Trophoblast cell (in vitro differentiated cells and primary cell): Measurements from ENCODE around the gene PROC.

ENCODE experiments used
- DNase-seq, 2 donors: peaks; one replicate each; pipeline ENCODE4 v3.0.0-alpha.2; 2016
- H2AFZ ChIP-seq: 2 replicates; pipeline ENCODE4 v1.6.1; 2013; ENCODE audit warnings: low read length, moderate library complexity, mild to moderate bottlenecking; ENCODE audit not compliant: insufficient read depth, poor library complexity
- H2AK5ac ChIP-seq: 2 replicates; pipeline ENCODE4 v1.6.1; 2013; ENCODE audit warnings: mild to moderate bottlenecking, low read length
- H2BK120ac ChIP-seq: 2 replicates; pipeline ENCODE4 v1.6.1; 2013; ENCODE audit warnings: low read length, mild to moderate bottlenecking, moderate library complexity; ENCODE audit not compliant: insufficient read depth, poor library complexity
- H2BK12ac ChIP-seq: 2 replicates; pipeline ENCODE4 v1.6.1; 2013; ENCODE audit warnings: mild to moderate bottlenecking, low read length, moderate library complexity
- H2BK5ac ChIP-seq: 2 replicates; pipeline ENCODE4 v1.6.1; 2013; ENCODE audit warnings: low read length, low read depth, moderate library complexity, mild to moderate bottlenecking; ENCODE audit not compliant: poor library complexity
- H3K14ac ChIP-seq: 2 replicates; pipeline ENCODE4 v1.6.1; 2013; ENCODE audit warnings: mild to moderate bottlenecking, low read length
- H3K18ac ChIP-seq: 2 replicates; pipeline ENCODE4 v1.6.1; 2013; ENCODE audit warnings: mild to moderate bottlenecking, low read length
- H3K23ac ChIP-seq: 2 replicates; pipeline ENCODE4 v1.6.1; 2013; ENCODE audit warnings: low read length
- H3K27ac ChIP-seq: 2 replicates; pipeline ENCODE4 v1.5.1; 2013; ENCODE audit warnings: low read depth, mild to moderate bottlenecking, inconsistent platforms, low read length, moderate library complexity
- H3K27me3 ChIP-seq: 2 replicates; pipeline ENCODE4 v1.6.1; 2013; ENCODE audit warnings: inconsistent platforms, mild to moderate bottlenecking, low read length, moderate library complexity; ENCODE audit not compliant: insufficient read depth
- H3K36me3 ChIP-seq, 2 experiments: 1 replicate in 1 of 2; 2 replicates in 1 of 2; pipeline ENCODE4 v1.6.1; 2013; ENCODE audit warnings: low read length in 2 of 2, mild to moderate bottlenecking in 2 of 2, moderate library complexity in 1 of 2; ENCODE audit not compliant: insufficient read depth in 2 of 2, control insufficient read depth in 1 of 2
- H3K4ac ChIP-seq: 2 replicates; pipeline ENCODE4 v1.6.1; 2013; ENCODE audit warnings: low read depth, mild to moderate bottlenecking, low read length, moderate library complexity
- H3K4me1 ChIP-seq, 2 experiments: 1 replicate in 1 of 2; 2 replicates in 1 of 2; pipeline ENCODE4 v1.6.1; 2013; ENCODE audit warnings: low read length in 2 of 2, mild to moderate bottlenecking in 2 of 2, moderate library complexity in 1 of 2; ENCODE audit not compliant: insufficient read depth in 2 of 2, control insufficient read depth in 1 of 2
- H3K4me2 ChIP-seq: 2 replicates; pipeline ENCODE4 v1.6.1; 2013; ENCODE audit warnings: inconsistent platforms, mild to moderate bottlenecking, low read length, moderate library complexity
- H3K4me3 ChIP-seq: 2 replicates; pipeline ENCODE4 v1.5.1; 2013; ENCODE audit warnings: mild to moderate bottlenecking, low read depth, low read length, inconsistent platforms
- H3K79me1 ChIP-seq: one replicate; pipeline ENCODE4 v1.6.1; 2013; ENCODE audit warnings: low read length
- H3K79me2 ChIP-seq: 2 replicates; pipeline ENCODE4 v1.6.1; 2013; ENCODE audit warnings: low read length, mild to moderate bottlenecking; ENCODE audit not compliant: control insufficient read depth, insufficient read depth, poor library complexity
- H3K9ac ChIP-seq: 2 replicates; pipeline ENCODE4 v1.6.1; 2013; ENCODE audit warnings: mild to moderate bottlenecking, low read length
- H3K9me3 ChIP-seq: 2 replicates; pipeline ENCODE4 v1.6.1; 2013; ENCODE audit warnings: low read depth, mild to moderate bottlenecking, control low read depth, inconsistent platforms, low read length; ENCODE audit not compliant: insufficient read depth
- H4K12ac ChIP-seq: 2 replicates; pipeline ENCODE4 v1.6.1; 2013; ENCODE audit warnings: low read depth, mild to moderate bottlenecking, low read length, moderate library complexity
- H4K8ac ChIP-seq: 2 replicates; pipeline ENCODE4 v1.6.1; 2013; ENCODE audit warnings: low read depth, mild to moderate bottlenecking, low read length, moderate library complexity
- H4K91ac ChIP-seq: one replicate; pipeline ENCODE4 v1.6.1; 2013; ENCODE audit warnings: low read depth, mild to moderate bottlenecking, low read length, moderate library complexity
- WGBS: extraction: QIAGEN DNeasy Blood & Tissue Kit; methylation state at CpG from one replicate; pipeline ENCODE4 v1.1.7; 2013; ENCODE audit warnings: missing lambda C conversion rate; ENCODE audit not compliant: insufficient read length, insufficient coverage; ENCODE audit errors: extremely low coverage; 5-methylcytosine and 5-hydroxymethylcytosine counted together

PROC gene

DNA sequence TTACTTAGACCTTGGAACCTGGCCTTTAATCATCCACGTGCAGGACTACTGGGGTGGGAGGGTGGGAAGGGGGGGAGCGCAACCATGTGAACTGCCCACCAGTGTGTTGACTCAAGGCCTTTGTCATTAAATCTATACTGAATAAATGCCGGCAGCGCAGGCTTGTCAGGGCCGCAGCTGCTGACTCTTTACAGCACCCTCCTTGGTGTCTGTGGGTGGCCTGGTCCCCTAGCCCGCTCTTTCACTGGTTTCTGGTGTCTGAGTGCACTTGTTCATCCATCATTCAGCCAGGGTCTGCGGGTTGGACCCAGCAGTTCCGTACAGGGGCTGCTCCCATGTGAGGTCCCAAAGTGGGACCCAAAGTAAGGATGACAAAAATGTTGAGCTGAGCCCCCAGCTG is 42.0 kb upstream of the PROC start:
- Histone ChIP-seq H4K91ac (no peak overlapping the region), H3K27me3 (no peaks in the 10 kb centered on the region), H2BK12ac (no peak overlapping the region), H2BK5ac (no peak overlapping the region), H3K79me2 (peaks cover 4% of the 10 kb centered on the region), H3K9ac (no peak overlapping the region), H2AFZ (no peak overlapping the region), H3K14ac (no peak overlapping the region), H4K12ac (no peak overlapping the region), H3K79me1 (no peaks in the 10 kb centered on the region), H3K4ac (peak overlapping the region; percentile 5), H3K36me3 (peaks cover 4 to 6% of the 10 kb centered on the region in 2 experiments), H3K18ac (no peak overlapping the region), H2AK5ac (no peak overlapping the region), H3K4me3 (no peak overlapping the region), H2BK120ac (no peak overlapping the region), H3K4me1 (no peaks in the 10 kb centered on the region), H3K9me3 (peaks cover 6% of the 10 kb centered on the region), H3K23ac (no peak overlapping the region), H3K27ac (no peak overlapping the region), H4K8ac (no peak overlapping the region), H3K4me2 (no peak overlapping the region)
- WGBS = no CpG with 5 or more reads among the region's 8 CpGs
- DNase-seq = no peak

DNA sequence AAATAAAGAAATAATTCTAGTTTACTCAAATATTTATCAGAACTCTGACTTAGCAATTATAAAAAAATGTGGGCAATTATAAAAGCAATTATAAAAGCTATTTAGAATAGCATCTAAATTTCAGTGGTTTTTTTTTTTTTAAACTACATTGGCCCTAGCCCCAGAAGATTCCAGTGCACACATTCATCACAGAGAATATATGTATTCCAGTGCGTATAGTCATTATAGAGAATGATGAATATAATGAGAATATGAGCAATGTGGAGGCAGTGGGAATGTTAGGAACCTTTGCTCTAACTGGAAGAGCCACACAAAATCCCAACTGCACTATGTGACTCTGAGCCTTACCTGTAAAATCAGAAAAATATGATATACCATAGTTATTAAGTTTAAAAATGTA is 41.0 kb upstream of the PROC start:
- H3K4me3 ChIP-seq = no peak overlapping the region
- H3K4me2 ChIP-seq = no peak overlapping the region
- no peak overlapping the region for H3K9ac ChIP-seq
- no peak overlapping the region for H4K12ac ChIP-seq
- peaks cover 2% of the 10 kb centered on the region for H3K79me2 ChIP-seq
- H4K8ac ChIP-seq = no peak overlapping the region
- DNase-seq = no peak
- H2BK12ac ChIP-seq = no peak overlapping the region
- no peak overlapping the region for H3K18ac ChIP-seq
- peaks cover 6% of the 10 kb centered on the region for H3K9me3 ChIP-seq
- no peak overlapping the region for H3K23ac ChIP-seq
- H3K36me3 ChIP-seq = peaks cover 4 to 6% of the 10 kb centered on the region in 2 experiments
- H2BK5ac ChIP-seq = no peak overlapping the region
- no peak overlapping the region for H4K91ac ChIP-seq
- no peaks in the 10 kb centered on the region for H3K4me1 ChIP-seq
- H3K79me1 ChIP-seq = no peaks in the 10 kb centered on the region
- no peak overlapping the region for H2AFZ ChIP-seq
- no peak overlapping the region for H2BK120ac ChIP-seq
- WGBS = no CpG with 5 or more reads among the region's 1 CpG
- no peak overlapping the region for H3K4ac ChIP-seq
- no peak overlapping the region for H3K14ac ChIP-seq
- H3K27ac ChIP-seq = no peak overlapping the region
- no peaks in the 10 kb centered on the region for H3K27me3 ChIP-seq
- no peak overlapping the region for H2AK5ac ChIP-seq

DNA sequence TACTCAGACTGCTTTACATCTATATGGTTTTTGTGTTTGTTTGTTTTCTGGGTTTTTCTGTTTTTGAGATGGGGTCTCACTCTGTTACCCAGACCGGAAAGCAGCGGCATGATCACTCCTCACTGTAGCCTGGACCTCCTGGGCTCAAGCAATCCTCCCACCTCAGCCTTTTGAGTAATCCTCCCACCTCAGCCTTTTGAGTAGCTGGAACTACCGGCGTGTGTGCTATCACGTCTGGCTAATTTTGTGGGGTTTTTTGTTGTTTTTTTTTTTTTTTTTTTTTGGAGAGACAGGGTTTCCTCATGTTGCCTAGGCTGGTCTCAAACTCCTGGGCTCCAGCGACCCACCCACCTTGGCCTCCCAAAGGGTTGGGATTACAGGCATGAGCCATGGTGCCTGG is 39.5 kb upstream of the PROC start:
- H3K79me1 ChIP-seq = no peaks in the 10 kb centered on the region
- no peaks in the 10 kb centered on the region for H3K4me1 ChIP-seq
- H3K9me3 ChIP-seq = peaks cover 6% of the 10 kb centered on the region
- no peak overlapping the region for H3K23ac ChIP-seq
- no peak overlapping the region for H2BK12ac ChIP-seq
- no peaks in the 10 kb centered on the region for H3K27me3 ChIP-seq
- H3K14ac ChIP-seq = no peak overlapping the region
- no peak overlapping the region for H4K12ac ChIP-seq
- WGBS = no CpG with 5 or more reads among the region's 6 CpGs
- no peak overlapping the region for H2BK5ac ChIP-seq
- H4K91ac ChIP-seq = no peak overlapping the region
- H2AK5ac ChIP-seq = no peak overlapping the region
- no peak overlapping the region for H2BK120ac ChIP-seq
- no peak overlapping the region for H3K27ac ChIP-seq
- H3K79me2 ChIP-seq = peaks cover 2% of the 10 kb centered on the region
- peak overlapping the region; percentile 96 for H3K4ac ChIP-seq
- no peak overlapping the region for H2AFZ ChIP-seq
- no peak overlapping the region for H4K8ac ChIP-seq
- H3K4me2 ChIP-seq = no peak overlapping the region
- no peak for DNase-seq
- H3K36me3 ChIP-seq = peaks cover 4 to 6% of the 10 kb centered on the region in 2 experiments
- H3K9ac ChIP-seq = no peak overlapping the region
- H3K18ac ChIP-seq = no peak overlapping the region
- H3K4me3 ChIP-seq = no peak overlapping the region

DNA sequence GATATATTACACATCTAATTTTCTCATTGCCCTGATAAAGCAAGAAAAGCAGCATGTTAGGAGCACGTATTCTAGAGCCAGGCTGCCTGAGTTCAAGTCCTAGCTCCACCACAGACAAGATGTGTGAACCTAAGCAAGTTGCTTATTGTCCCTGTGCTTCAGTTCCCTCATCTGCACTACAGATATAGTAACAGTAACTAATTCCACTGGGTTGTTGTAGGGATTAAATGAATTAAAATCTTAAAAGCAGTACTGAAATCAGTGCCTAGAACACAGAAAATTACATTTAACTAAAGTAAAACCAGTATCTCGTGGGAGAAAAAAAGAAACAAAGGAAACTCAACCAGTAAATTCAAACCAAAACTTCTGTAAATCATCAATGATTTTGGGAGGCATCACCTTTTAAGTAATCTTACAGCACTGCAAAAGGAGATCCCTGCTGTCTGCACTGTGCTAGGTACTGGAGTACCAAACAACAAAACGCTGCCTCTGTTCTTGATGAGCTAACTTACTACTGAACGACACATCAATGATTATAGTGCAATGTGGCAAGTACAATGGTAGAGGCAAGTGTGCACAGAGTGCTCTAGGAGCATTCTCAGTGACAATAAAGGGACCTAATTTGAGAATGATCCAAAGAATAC is 38.4 kb upstream of the PROC start:
- Histone ChIP-seq H3K4ac (no peak overlapping the region), H3K79me1 (no peaks in the 10 kb centered on the region), H2BK12ac (no peak overlapping the region), H3K4me1 (no peaks in the 10 kb centered on the region), H3K9ac (no peak overlapping the region), H2BK5ac (no peak overlapping the region), H3K23ac (no peak overlapping the region), H3K36me3 (peaks cover 4 to 6% of the 10 kb centered on the region in 2 experiments), H3K4me2 (no peak overlapping the region), H3K14ac (no peak overlapping the region), H3K4me3 (no peak overlapping the region), H3K9me3 (peaks cover 6% of the 10 kb centered on the region), H3K18ac (no peak overlapping the region), H2AK5ac (no peak overlapping the region), H3K27me3 (no peaks in the 10 kb centered on the region), H4K91ac (no peak overlapping the region), H3K79me2 (peaks cover 4% of the 10 kb centered on the region), H4K8ac (no peak overlapping the region), H3K27ac (no peak overlapping the region), H2AFZ (no peak overlapping the region), H4K12ac (no peak overlapping the region), H2BK120ac (no peak overlapping the region)
- no CpG with 5 or more reads among the region's 4 CpGs for WGBS
- DNase-seq = no peak
